HepG2 (cell line): Measurements from ENCODE around the gene PYY. TPM values are rescaled to one million over a fixed set of nuclear protein-coding genes. Genes with fewer than 3 reads are reported as not detected.

Source experiments
- BORCS8-MEF2B ChIP-seq: sonication (generic); formaldehyde crosslinking; IDR thresholded peaks from 2 replicates; pipeline ENCODE4 v1.8.0; 2022; ENCODE audit warnings: mild to moderate bottlenecking, missing genetic modification reagents
- ETV5 ChIP-seq: IDR thresholded peaks from 2 replicates; pipeline ENCODE4 v1.6.1; 2018; ENCODE audit warnings: missing biosample characterization, missing genetic modification reagents, inconsistent platforms, borderline replicate concordance
- IKZF4 ChIP-seq: sonication (generic); formaldehyde crosslinking; IDR thresholded peaks from 2 replicates; pipeline ENCODE4 v1.5.1; 2020; ENCODE audit warnings: borderline replicate concordance, mild to moderate bottlenecking, low read depth, missing genetic modification reagents; ENCODE audit errors: not compliant biosample characterization
- KDM5A ChIP-seq: fragments of 200-600 bp; sonication (generic); IDR thresholded peaks from 2 replicates; pipeline ENCODE4 v1.7.0; 2018; ENCODE audit warnings: antibody characterized with exemption, mild to moderate bottlenecking, low read length, borderline replicate concordance
- KDM5B ChIP-seq: sonication (generic); formaldehyde crosslinking; IDR thresholded peaks from 2 replicates; pipeline ENCODE4 v1.4.0; 2020; ENCODE audit warnings: missing genetic modification reagents, mild to moderate bottlenecking, borderline replicate concordance
- MEIS1 ChIP-seq: sonication (generic); formaldehyde crosslinking; IDR thresholded peaks from 2 replicates; pipeline ENCODE4 v1.9.0; 2021; ENCODE audit warnings: mild to moderate bottlenecking, missing genetic modification reagents, moderate library complexity, borderline replicate concordance
- MTF2 ChIP-seq: sonication (generic); formaldehyde crosslinking; IDR thresholded peaks from 2 replicates; pipeline ENCODE4 v1.5.0; 2020; ENCODE audit warnings: missing genetic modification reagents, borderline replicate concordance
- MYC ChIP-seq: sonication (generic); formaldehyde crosslinking; IDR thresholded peaks from 2 replicates; pipeline ENCODE4 v1.9.0; 2021; ENCODE audit warnings: missing genetic modification reagents, borderline replicate concordance
- ZBTB26 ChIP-seq: IDR thresholded peaks from 2 replicates; pipeline ENCODE4 v1.6.1; 2016; ENCODE audit warnings: missing compliant biosample characterization, missing genetic modification reagents, borderline replicate concordance
- ZBTB3 ChIP-seq: sonication (generic); formaldehyde crosslinking; IDR thresholded peaks from 2 replicates; pipeline ENCODE4 v1.4.0; 2020; ENCODE audit warnings: low read depth, mild to moderate bottlenecking, moderate library complexity, missing genetic modification reagents, borderline replicate concordance
- ZNF136 ChIP-seq: sonication (generic); formaldehyde crosslinking; IDR thresholded peaks from 2 replicates; pipeline ENCODE4 v1.8.1; 2022; ENCODE audit warnings: low read depth, mild to moderate bottlenecking, moderate library complexity, missing genetic modification reagents
- ZNF343 ChIP-seq: sonication (generic); formaldehyde crosslinking; IDR thresholded peaks from 2 replicates; pipeline ENCODE4 v1.4.0; 2020; ENCODE audit warnings: mild to moderate bottlenecking, missing genetic modification reagents
- ZNF383 ChIP-seq: sonication (generic); formaldehyde crosslinking; IDR thresholded peaks from 2 replicates; pipeline ENCODE4 v1.4.0; 2020; ENCODE audit warnings: missing genetic modification reagents, mild to moderate bottlenecking, borderline replicate concordance
- ZNF468 ChIP-seq: sonication (generic); formaldehyde crosslinking; IDR thresholded peaks from 2 replicates; pipeline ENCODE4 v1.8.0; 2022; ENCODE audit warnings: mild to moderate bottlenecking, moderate library complexity, missing genetic modification reagents
- ZNF510 ChIP-seq: sonication (generic); formaldehyde crosslinking; IDR thresholded peaks from 2 replicates; pipeline ENCODE4 v1.4.0; 2020; ENCODE audit warnings: low read depth, mild to moderate bottlenecking, missing genetic modification reagents
- ZNF556 ChIP-seq: sonication (generic); formaldehyde crosslinking; IDR thresholded peaks from 2 replicates; pipeline ENCODE4 v1.4.0; 2020; ENCODE audit warnings: mild to moderate bottlenecking, missing genetic modification reagents, borderline replicate concordance
- ZNF558 ChIP-seq: sonication (generic); formaldehyde crosslinking; IDR thresholded peaks from 2 replicates; pipeline ENCODE4 v1.9.0; 2022; ENCODE audit warnings: mild to moderate bottlenecking, missing genetic modification reagents, borderline replicate concordance
- ZNF605 ChIP-seq: sonication (generic); formaldehyde crosslinking; IDR thresholded peaks from 2 replicates; pipeline ENCODE4 v1.8.0; 2022; ENCODE audit warnings: mild to moderate bottlenecking, missing genetic modification reagents
- ZSCAN12 ChIP-seq: sonication (generic); formaldehyde crosslinking; IDR thresholded peaks from 2 replicates; pipeline ENCODE4 v1.9.0; 2021; ENCODE audit warnings: mild to moderate bottlenecking, missing genetic modification reagents
- ZSCAN21 ChIP-seq: sonication (generic); formaldehyde crosslinking; IDR thresholded peaks from 2 replicates; pipeline ENCODE4 v1.8.0; 2022; ENCODE audit warnings: mild to moderate bottlenecking, missing genetic modification reagents, moderate library complexity, borderline replicate concordance
- polyA plus RNA-seq, 8 experiments: library from polyadenylated mRNA; depleted of rRNA in 3 of 8; stranded (reverse) in 7 of 8; unstranded in 1 of 8; fragments of >200 nt; fragmentation: Illumina TruSeq in 4 of 8; extraction: Trizol in 4 of 8; gene quantifications; 2 replicates each; pipeline versions ENCODE4 v1.2.1 to v1.2.3, GENCODE V29; 2011 to 2016; ENCODE audit warnings: low read depth in 4 of 8, missing spikeins in 1 of 8, mixed read lengths in 1 of 8; ENCODE audit not compliant: insufficient read depth in 1 of 8
- total RNA-seq, 5 experiments: library from RNA; depleted of rRNA; stranded (reverse); fragments of >200 nt; fragmentation: Illumina TruSeq; extraction: Trizol; gene quantifications; 2 replicates each; pipeline ENCODE4 v1.2.3, GENCODE V29; 2016; ENCODE audit warnings: low read depth in 1 of 5
- TF ChIP-seq, protein P1 (sequence below): sonication (generic); formaldehyde crosslinking; IDR thresholded peaks from 2 replicates; pipeline ENCODE4 v1.4.0; 2020; ENCODE audit warnings: mild to moderate bottlenecking, missing genetic modification reagents, borderline replicate concordance
- TF ChIP-seq, protein P2 (sequence below): IDR thresholded peaks from 2 replicates; pipeline ENCODE4 v1.6.1; 2016; ENCODE audit warnings: missing compliant biosample characterization, missing genetic modification reagents, borderline replicate concordance

Gene PYY
- total and polyA plus RNA-seq, 2 of the 13 experiments (the other 11 are each of a cell fraction or from before 2014, with no cell fraction given): 0.25 TPM; not detected in 1

DNA sequence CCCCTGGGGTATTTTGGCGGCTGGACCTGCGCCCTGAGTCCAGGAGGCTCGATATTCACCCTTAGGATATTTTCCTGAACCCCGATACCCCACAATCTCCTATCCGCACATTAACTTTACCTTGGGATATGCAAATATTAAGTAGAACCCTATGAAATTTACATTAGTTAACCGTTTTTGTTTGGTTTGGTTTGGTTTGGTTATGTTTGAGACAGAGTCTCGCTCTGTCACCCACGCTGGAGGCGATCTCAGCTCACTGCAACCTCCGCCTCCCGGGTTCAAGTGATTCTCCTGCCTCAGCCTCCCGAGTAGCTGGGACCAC is 41.4 kb upstream of the PYY start (continued):
- TF ChIP-seq, protein P1, sequence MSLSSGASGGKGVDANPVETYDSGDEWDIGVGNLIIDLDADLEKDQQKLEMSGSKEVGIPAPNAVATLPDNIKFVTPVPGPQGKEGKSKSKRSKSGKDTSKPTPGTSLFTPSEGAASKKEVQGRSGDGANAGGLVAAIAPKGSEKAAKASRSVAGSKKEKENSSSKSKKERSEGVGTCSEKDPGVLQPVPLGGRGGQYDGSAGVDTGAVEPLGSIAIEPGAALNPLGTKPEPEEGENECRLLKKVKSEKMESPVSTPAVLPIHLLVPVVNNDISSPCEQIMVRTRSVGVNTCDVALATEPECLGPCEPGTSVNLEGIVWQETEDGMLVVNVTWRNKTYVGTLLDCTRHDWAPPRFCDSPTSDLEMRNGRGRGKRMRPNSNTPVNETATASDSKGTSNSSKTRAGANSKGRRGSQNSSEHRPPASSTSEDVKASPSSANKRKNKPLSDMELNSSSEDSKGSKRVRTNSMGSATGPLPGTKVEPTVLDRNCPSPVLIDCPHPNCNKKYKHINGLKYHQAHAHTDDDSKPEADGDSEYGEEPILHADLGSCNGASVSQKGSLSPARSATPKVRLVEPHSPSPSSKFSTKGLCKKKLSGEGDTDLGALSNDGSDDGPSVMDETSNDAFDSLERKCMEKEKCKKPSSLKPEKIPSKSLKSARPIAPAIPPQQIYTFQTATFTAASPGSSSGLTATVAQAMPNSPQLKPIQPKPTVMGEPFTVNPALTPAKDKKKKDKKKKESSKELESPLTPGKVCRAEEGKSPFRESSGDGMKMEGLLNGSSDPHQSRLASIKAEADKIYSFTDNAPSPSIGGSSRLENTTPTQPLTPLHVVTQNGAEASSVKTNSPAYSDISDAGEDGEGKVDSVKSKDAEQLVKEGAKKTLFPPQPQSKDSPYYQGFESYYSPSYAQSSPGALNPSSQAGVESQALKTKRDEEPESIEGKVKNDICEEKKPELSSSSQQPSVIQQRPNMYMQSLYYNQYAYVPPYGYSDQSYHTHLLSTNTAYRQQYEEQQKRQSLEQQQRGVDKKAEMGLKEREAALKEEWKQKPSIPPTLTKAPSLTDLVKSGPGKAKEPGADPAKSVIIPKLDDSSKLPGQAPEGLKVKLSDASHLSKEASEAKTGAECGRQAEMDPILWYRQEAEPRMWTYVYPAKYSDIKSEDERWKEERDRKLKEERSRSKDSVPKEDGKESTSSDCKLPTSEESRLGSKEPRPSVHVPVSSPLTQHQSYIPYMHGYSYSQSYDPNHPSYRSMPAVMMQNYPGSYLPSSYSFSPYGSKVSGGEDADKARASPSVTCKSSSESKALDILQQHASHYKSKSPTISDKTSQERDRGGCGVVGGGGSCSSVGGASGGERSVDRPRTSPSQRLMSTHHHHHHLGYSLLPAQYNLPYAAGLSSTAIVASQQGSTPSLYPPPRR (CRISPR knock-in tag): 0 out of 2 replicates have a peak, but pooled peaks have one; percentile 20
- 0 out of 2 replicates have a peak, but pooled peaks have one; percentile 10 for TF ChIP-seq ZNF136 (CRISPR knock-in tag)
- TF ChIP-seq KDM5A: no peak
- no peak for TF ChIP-seq ZBTB26
- TF ChIP-seq BORCS8-MEF2B (CRISPR knock-in tag): 0 out of 2 replicates have a peak, but pooled peaks have one; percentile 2
- 0 out of 2 replicates have a peak, but pooled peaks have one; percentile 38 for TF ChIP-seq ZNF383 (CRISPR knock-in tag)
- TF ChIP-seq MEIS1 (CRISPR knock-in tag): 0 out of 2 replicates have a peak, but pooled peaks have one; percentile 56
- TF ChIP-seq MTF2: 0 out of 2 replicates have a peak, but pooled peaks have one; percentile 10
- TF ChIP-seq ETV5 (CRISPR knock-in tag): no peak
- TF ChIP-seq ZSCAN21 (CRISPR knock-in tag): 0 out of 2 replicates have a peak, but pooled peaks have one; percentile 9
- no peak for TF ChIP-seq ZSCAN12 (CRISPR knock-in tag)
- TF ChIP-seq ZBTB3: 0 out of 2 replicates have a peak, but pooled peaks have one; percentile 50
- TF ChIP-seq ZNF468: no peak
- TF ChIP-seq ZNF605 (CRISPR knock-in tag): 0 out of 2 replicates have a peak, but pooled peaks have one; percentile 20
- 0 out of 2 replicates have a peak, but pooled peaks have one; percentile 52 for TF ChIP-seq ZNF510 (CRISPR knock-in tag)
- no peak for TF ChIP-seq MYC (CRISPR knock-in tag)
- no peak for TF ChIP-seq IKZF4 (CRISPR knock-in tag)
- TF ChIP-seq, protein P2, sequence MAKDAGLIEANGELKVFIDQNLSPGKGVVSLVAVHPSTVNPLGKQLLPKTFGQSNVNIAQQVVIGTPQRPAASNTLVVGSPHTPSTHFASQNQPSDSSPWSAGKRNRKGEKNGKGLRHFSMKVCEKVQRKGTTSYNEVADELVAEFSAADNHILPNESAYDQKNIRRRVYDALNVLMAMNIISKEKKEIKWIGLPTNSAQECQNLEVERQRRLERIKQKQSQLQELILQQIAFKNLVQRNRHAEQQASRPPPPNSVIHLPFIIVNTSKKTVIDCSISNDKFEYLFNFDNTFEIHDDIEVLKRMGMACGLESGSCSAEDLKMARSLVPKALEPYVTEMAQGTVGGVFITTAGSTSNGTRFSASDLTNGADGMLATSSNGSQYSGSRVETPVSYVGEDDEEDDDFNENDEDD (CRISPR knock-in tag): no peak
- TF ChIP-seq KDM5B (CRISPR knock-in tag): 0 out of 2 replicates have a peak, but pooled peaks have one; percentile 1
- TF ChIP-seq ZNF556: 0 out of 2 replicates have a peak, but pooled peaks have one; percentile 36
- TF ChIP-seq ZNF558 (CRISPR knock-in tag): no peak
- TF ChIP-seq ZNF343 (CRISPR knock-in tag): 0 out of 2 replicates have a peak, but pooled peaks have one; percentile 54
